Measurements from ENCODE around the gene SCG3. TPM values are rescaled to one million over a fixed set of nuclear protein-coding genes. Genes with fewer than 3 reads are reported as not detected.

The SCG3 gene
- total RNA-seq, 1 donor from 2014 or later, result 8.1 TPM

DNA sequence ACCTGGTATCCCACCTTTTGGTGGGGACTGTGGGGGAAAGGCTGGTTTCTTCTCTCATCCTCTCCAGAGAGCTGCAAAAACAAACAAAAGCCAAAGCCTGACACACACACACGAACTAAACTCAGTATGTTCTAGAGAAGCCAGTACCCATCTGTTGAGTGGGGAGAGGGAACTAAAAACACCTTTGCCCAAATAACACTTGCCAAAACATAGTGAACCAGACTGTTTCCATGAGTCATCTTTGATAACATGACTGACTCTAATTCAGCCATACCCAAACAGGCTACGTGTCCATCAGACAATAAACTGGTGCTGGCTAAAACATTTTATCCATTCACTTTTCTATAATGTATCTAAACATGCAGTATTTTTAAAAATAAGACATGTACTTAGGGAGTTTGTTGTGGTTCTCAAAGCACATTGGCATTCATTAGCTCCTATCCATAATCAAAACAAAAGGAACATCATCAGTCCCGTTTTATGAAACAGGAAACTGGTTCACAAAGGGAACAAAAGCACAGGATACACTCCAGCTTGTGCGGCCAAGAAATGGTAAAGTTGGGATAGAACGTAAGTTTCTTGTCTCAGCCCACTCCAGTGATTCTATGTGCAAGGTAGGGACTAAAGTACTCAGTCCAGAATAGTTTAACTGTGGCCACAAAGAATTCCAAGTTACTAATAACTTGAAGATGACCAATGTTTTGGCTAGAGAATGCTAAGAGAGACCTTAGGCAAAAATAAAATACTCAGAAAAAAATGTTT lies 40.1 kb downstream of the SCG3 start:
- H3K4me3 Mint-ChIP-seq, result no peak overlapping the region
- no peak overlapping the region for H3K27ac Mint-ChIP-seq (ENCODE audit: unreplicated experiment)
- no peak for TF ChIP-seq CTCF (conservative IDR thresholded peaks at IDR 0.05)
- no peaks in the 10 kb centered on the region for H3K9me3 Mint-ChIP-seq
- peaks cover 8% of the 10 kb centered on the region for H3K4me1 Mint-ChIP-seq
- no peaks in the 10 kb centered on the region for H3K27me3 Mint-ChIP-seq (ENCODE audit: low read depth)
- no peaks in the 10 kb centered on the region for H3K36me3 Mint-ChIP-seq (ENCODE audit: low read depth)
- DNase-seq (ENCODE audit: low read depth, low spot score), result no peak

DNA sequence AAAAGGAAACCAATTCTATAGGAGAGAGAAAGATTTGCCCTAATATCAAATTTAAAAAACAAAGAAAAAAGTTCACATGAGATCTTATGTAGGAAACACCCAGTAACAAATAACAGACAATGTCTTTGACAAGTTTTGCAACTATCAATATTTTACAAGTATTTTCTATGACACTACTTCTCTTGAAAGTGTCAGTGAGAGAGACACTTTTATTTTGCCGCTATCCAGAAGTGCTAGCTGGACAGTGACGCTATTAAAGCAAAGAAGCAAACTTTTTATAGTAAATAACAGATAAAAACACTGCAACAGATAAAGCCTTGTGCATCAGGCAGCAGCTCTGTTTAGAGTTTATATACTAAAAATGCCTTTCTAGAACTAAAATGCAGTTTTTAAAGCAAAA lies 42.9 kb downstream of the SCG3 start:
- no peak overlapping the region for H3K4me3 Mint-ChIP-seq

DNA sequence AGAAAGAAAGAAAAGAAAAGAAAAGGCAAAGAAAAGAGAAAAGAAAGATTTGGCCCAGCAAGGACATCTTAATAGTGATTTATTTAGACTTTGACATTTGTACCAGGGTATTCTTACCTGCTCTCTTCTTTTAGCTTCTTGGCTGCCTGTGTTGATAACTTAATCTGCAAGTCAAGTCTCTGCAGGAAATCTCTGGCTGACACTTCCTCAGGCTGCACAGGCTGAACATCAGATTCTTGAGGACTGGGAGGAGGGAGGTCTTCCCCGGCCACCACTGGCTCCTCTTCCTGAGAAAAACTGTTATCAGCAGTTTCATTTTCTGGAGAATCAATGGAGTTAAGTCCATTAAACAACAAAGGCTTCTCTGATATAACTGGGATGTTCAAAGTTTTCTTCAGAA lies 43.4 kb downstream of the SCG3 start:
- Mint-ChIP-seq H3K4me1 (peaks cover 14% of the 10 kb centered on the region), H3K9me3 (no peaks in the 10 kb centered on the region), H3K27me3 (ENCODE audit: low read depth) (no peaks in the 10 kb centered on the region), H3K36me3 (ENCODE audit: low read depth) (no peaks in the 10 kb centered on the region), H3K27ac (ENCODE audit: unreplicated experiment) (no peak overlapping the region), H3K4me3 (no peak overlapping the region)
- DNase-seq (ENCODE audit: low read depth, low spot score), result no peak
- no peak for TF ChIP-seq CTCF (conservative IDR thresholded peaks at IDR 0.05)

More for the DNA sequence above, 42.9 kb downstream of the SCG3 start:
- Mint-ChIP-seq H3K27me3 (ENCODE audit: low read depth) (no peaks in the 10 kb centered on the region), H3K4me1 (peaks cover 14% of the 10 kb centered on the region), H3K36me3 (ENCODE audit: low read depth) (no peaks in the 10 kb centered on the region), H3K27ac (ENCODE audit: unreplicated experiment) (no peak overlapping the region), H3K9me3 (no peaks in the 10 kb centered on the region)
- DNase-seq (ENCODE audit: low read depth, low spot score), result no peak
- TF ChIP-seq CTCF (conservative IDR thresholded peaks at IDR 0.05), result no peak

GRCh38 chr15:51726302-51727073 lies 45.2 kb downstream of the SCG3 start:
- Mint-ChIP-seq H3K4me3 (no peak overlapping the region), H3K9me3 (no peaks in the 10 kb centered on the region), H3K4me1 (peaks cover 14% of the 10 kb centered on the region), H3K27ac (ENCODE audit: unreplicated experiment) (no peak overlapping the region), H3K36me3 (ENCODE audit: low read depth) (no peaks in the 10 kb centered on the region), H3K27me3 (ENCODE audit: low read depth) (no peaks in the 10 kb centered on the region)
- no peak for TF ChIP-seq CTCF (conservative IDR thresholded peaks at IDR 0.05)
- no peak for DNase-seq (ENCODE audit: low read depth, low spot score)

GRCh38 chr15:51727141-51727897 lies 46.0 kb downstream of the SCG3 start:
- no peaks in the 10 kb centered on the region for H3K9me3 Mint-ChIP-seq
- no peaks in the 10 kb centered on the region for H3K36me3 Mint-ChIP-seq (ENCODE audit: low read depth)
- DNase-seq (ENCODE audit: low read depth, low spot score), result no peak
- no peaks in the 10 kb centered on the region for H3K27me3 Mint-ChIP-seq (ENCODE audit: low read depth)
- H3K4me3 Mint-ChIP-seq, result no peak overlapping the region
- no peak for TF ChIP-seq CTCF (conservative IDR thresholded peaks at IDR 0.05)
- peaks cover 14% of the 10 kb centered on the region for H3K4me1 Mint-ChIP-seq
- peak overlapping the region; percentile 23 for H3K27ac Mint-ChIP-seq (ENCODE audit: unreplicated experiment)
